DND-41 (cell line): ENCODE measurements around the gene DNAJC17.

Experiments
- ATAC-seq: fragments of 200-7000 bp; cut with Tn5 transposase; 3 replicates; pipeline ENCODE4 v1.9.1; 2021; ENCODE audit warnings: low read depth; ENCODE audit not compliant: insufficient read depth
- DNase-seq: peaks from one replicate; pipeline ENCODE4 v3.0.0-alpha.2; 2020
- H2AFZ ChIP-seq: 2 replicates; pipeline ENCODE4 v1.6.0; 2012; ENCODE audit warnings: low read depth, low read length
- H3K27ac ChIP-seq: 2 replicates; pipeline ENCODE4 v1.5.1; 2012; ENCODE audit warnings: low read length, inconsistent platforms
- H3K27me3 ChIP-seq: fragments of 200-600 bp; sonication (generic); 2 replicates; pipeline ENCODE4 v1.6.0; 2012; ENCODE audit warnings: low read length, mild to moderate bottlenecking, inconsistent platforms; ENCODE audit not compliant: insufficient read depth, poor library complexity
- H3K36me3 ChIP-seq: 2 replicates; pipeline ENCODE4 v1.5.1; 2012; ENCODE audit warnings: low read length, inconsistent platforms; ENCODE audit not compliant: insufficient read depth
- H3K4me1 ChIP-seq: 2 replicates; pipeline ENCODE4 v1.5.1; 2012; ENCODE audit warnings: mild to moderate bottlenecking, low read length; ENCODE audit not compliant: insufficient read depth
- H3K4me2 ChIP-seq: 2 replicates; pipeline ENCODE4 v1.6.0; 2012; ENCODE audit warnings: mild to moderate bottlenecking, moderate library complexity, low read length, inconsistent platforms; ENCODE audit not compliant: insufficient read depth
- H3K4me3 ChIP-seq, 2 experiments: fragments of 200-600 bp in 1 of 2; shearing (Covaris generic) in 1 of 2; 2 replicates each; pipeline ENCODE4 v1.5.1; 2012 to 2016; ENCODE audit warnings: inconsistent platforms in 2 of 2, low read length in 2 of 2, mild to moderate bottlenecking in 2 of 2, low read depth in 1 of 2, moderate library complexity in 1 of 2
- H3K79me2 ChIP-seq: 2 replicates; pipeline ENCODE4 v1.6.0; 2012; ENCODE audit warnings: low read length, inconsistent platforms; ENCODE audit not compliant: insufficient read depth
- H3K9ac ChIP-seq: 2 replicates; pipeline ENCODE4 v1.6.0; 2012; ENCODE audit warnings: low read depth, mild to moderate bottlenecking, inconsistent platforms, low read length, moderate library complexity
- H3K9me3 ChIP-seq: 2 replicates; pipeline ENCODE4 v1.5.1; 2012; ENCODE audit warnings: low read length, moderate library complexity, mild to moderate bottlenecking, inconsistent platforms; ENCODE audit not compliant: insufficient read depth, severe bottlenecking
- H4K20me1 ChIP-seq: 2 replicates; pipeline ENCODE4 v1.6.0; 2012; ENCODE audit warnings: low read length; ENCODE audit not compliant: insufficient read depth
- EZH2 ChIP-seq: IDR thresholded peaks from 3 replicates; pipeline ENCODE4 v1.6.1; 2012; ENCODE audit warnings: borderline replicate concordance, low read depth, mild to moderate bottlenecking, moderate library complexity, low read length, inconsistent platforms; ENCODE audit not compliant: severe bottlenecking
- TF ChIP-seq, protein P1 (sequence below): IDR thresholded peaks from 2 replicates; pipeline ENCODE4 v1.5.1; 2012; ENCODE audit warnings: borderline replicate concordance, low read length, moderate library complexity, mild to moderate bottlenecking; ENCODE audit not compliant: poor library complexity, severe bottlenecking; ENCODE audit errors: extremely low read depth

Gene DNAJC17

DNA sequence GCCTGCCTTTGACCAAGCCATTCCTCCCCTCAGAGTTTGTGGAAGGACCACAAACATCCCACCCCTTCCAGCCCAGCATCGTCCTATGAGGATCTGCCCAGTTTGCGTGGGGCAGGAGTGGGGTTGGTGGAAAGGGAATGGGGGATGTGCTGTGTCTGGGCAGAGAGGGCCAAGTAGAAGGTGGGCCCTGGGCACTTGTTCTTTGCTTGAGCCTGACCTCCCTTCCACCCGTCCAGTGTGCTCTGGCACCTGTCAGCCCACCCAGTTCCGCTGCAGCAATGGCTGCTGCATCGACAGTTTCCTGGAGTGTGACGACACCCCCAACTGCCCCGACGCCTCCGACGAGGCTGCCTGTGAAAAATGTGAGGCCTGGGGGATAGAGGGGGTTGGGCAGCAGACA is 46.9 kb upstream of the DNAJC17 start:
- H3K4me1 ChIP-seq = peaks cover 9% of the 10 kb centered on the region
- no peaks in the 10 kb centered on the region for H3K79me2 ChIP-seq
- DNase-seq (no peak), ATAC-seq (no peak)
- H2AFZ ChIP-seq = no peak overlapping the region
- no peak for TF ChIP-seq EZH2
- TF ChIP-seq, protein P1, sequence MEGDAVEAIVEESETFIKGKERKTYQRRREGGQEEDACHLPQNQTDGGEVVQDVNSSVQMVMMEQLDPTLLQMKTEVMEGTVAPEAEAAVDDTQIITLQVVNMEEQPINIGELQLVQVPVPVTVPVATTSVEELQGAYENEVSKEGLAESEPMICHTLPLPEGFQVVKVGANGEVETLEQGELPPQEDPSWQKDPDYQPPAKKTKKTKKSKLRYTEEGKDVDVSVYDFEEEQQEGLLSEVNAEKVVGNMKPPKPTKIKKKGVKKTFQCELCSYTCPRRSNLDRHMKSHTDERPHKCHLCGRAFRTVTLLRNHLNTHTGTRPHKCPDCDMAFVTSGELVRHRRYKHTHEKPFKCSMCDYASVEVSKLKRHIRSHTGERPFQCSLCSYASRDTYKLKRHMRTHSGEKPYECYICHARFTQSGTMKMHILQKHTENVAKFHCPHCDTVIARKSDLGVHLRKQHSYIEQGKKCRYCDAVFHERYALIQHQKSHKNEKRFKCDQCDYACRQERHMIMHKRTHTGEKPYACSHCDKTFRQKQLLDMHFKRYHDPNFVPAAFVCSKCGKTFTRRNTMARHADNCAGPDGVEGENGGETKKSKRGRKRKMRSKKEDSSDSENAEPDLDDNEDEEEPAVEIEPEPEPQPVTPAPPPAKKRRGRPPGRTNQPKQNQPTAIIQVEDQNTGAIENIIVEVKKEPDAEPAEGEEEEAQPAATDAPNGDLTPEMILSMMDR = no peak
- no peak overlapping the region for H3K27ac ChIP-seq
- H3K36me3 ChIP-seq = no peaks in the 10 kb centered on the region
- H3K27me3 ChIP-seq = no peaks in the 10 kb centered on the region
- no peaks in the 10 kb centered on the region for H4K20me1 ChIP-seq
- H3K4me2 ChIP-seq = no peak overlapping the region
- no peak overlapping the region for H3K9ac ChIP-seq
- no peak overlapping the region for H3K4me3 ChIP-seq
- no peaks in the 10 kb centered on the region for H3K9me3 ChIP-seq

DNA sequence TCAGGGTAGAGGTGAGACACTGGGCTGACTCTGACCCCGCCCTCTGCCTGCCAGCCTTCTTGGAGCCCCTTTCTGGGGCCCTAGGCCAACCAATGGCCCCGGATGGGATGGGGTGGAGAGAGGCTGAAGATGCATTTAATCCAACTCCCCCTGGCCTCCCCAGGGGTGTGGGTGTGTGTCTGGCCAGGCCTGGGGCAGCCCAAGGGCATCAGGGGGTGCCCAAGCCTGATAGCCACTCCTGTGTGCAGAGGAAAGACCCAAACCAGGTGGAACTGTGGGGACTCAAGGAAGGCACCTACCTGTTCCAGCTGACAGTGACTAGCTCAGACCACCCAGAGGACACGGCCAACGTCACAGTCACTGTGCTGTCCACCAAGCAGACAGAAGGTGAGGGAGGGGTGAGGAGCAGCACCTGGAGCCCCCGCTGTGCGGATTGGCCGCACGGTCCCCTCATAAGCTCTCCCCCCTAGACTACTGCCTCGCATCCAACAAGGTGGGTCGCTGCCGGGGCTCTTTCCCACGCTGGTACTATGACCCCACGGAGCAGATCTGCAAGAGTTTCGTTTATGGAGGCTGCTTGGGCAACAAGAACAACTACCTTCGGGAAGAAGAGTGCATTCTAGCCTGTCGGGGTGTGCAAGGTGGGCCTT is 46.1 kb upstream of the DNAJC17 start:
- H3K4me3 ChIP-seq = no peak overlapping the region

DNA sequence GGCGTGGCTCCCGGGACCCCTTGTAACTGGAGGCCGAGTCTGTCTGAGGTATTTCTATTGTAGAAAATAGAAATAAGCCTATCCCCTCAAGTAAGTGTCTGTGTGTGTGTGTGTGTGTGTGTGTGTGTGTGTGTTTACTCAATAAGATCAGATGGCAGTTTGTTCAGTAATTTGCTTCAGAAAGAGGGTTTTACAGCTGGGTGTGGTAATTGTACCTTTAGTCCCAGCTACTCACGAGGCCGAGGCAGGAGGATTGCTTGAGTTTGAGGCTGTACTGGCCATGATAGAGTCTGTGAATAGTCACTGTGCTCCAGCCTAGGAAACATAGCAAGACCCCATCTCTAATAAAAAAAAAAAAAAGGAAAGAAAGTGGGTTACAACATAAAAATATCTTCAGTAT is 45.3 kb upstream of the DNAJC17 start:
- ATAC-seq (no peak), DNase-seq (no peak)
- no peak overlapping the region for H3K4me3 ChIP-seq
- H3K27ac ChIP-seq = no peak overlapping the region
- no peak overlapping the region for H3K9ac ChIP-seq
- no peaks in the 10 kb centered on the region for H3K79me2 ChIP-seq
- TF ChIP-seq EZH2 = no peak
- TF ChIP-seq, protein P1 = no peak
- no peaks in the 10 kb centered on the region for H4K20me1 ChIP-seq
- no peaks in the 10 kb centered on the region for H3K36me3 ChIP-seq
- peaks cover 7% of the 10 kb centered on the region for H3K4me1 ChIP-seq
- no peaks in the 10 kb centered on the region for H3K27me3 ChIP-seq
- no peak overlapping the region for H3K4me2 ChIP-seq
- no peaks in the 10 kb centered on the region for H3K9me3 ChIP-seq
- no peak overlapping the region for H2AFZ ChIP-seq

More for the DNA sequence above, 46.1 kb upstream of the DNAJC17 start:
- Histone ChIP-seq H3K4me2 (no peak overlapping the region), H3K79me2 (no peaks in the 10 kb centered on the region), H3K27ac (no peak overlapping the region), H3K9me3 (no peaks in the 10 kb centered on the region), H3K4me1 (peaks cover 9% of the 10 kb centered on the region), H3K27me3 (no peaks in the 10 kb centered on the region), H3K36me3 (no peaks in the 10 kb centered on the region), H2AFZ (no peak overlapping the region), H4K20me1 (no peaks in the 10 kb centered on the region), H3K9ac (no peak overlapping the region)
- TF ChIP-seq, protein P1 = no peak
- TF ChIP-seq EZH2 = no peak
- ATAC-seq (no peak), DNase-seq (no peak)
